Esophagus squamous epithelium (tissue), 4 donors: ENCODE data around the gene PLEKHG4.

Experiments used
- POLR2A ChIP-seq, 4 donors: fragments of 450-650 bp; IDR thresholded peaks; one replicate each; pipeline ENCODE4 v1.6.1; 2017; ENCODE audit warnings: antibody characterized with exemption in 4 of 4, mild to moderate bottlenecking in 4 of 4, moderate library complexity in 3 of 4
- TF ChIP-seq, protein P1 (sequence below), 6 experiments: fragments of 450-650 bp in 4 of 6; fragments of 200-600 bp in 2 of 6; sonication (generic) in 2 of 6; IDR thresholded peaks; one replicate each; pipeline ENCODE4 v1.5.1; 2016 to 2019; ENCODE audit warnings: antibody characterized with exemption in 6 of 6, mild to moderate bottlenecking in 4 of 6, moderate library complexity in 4 of 6

DNA sequence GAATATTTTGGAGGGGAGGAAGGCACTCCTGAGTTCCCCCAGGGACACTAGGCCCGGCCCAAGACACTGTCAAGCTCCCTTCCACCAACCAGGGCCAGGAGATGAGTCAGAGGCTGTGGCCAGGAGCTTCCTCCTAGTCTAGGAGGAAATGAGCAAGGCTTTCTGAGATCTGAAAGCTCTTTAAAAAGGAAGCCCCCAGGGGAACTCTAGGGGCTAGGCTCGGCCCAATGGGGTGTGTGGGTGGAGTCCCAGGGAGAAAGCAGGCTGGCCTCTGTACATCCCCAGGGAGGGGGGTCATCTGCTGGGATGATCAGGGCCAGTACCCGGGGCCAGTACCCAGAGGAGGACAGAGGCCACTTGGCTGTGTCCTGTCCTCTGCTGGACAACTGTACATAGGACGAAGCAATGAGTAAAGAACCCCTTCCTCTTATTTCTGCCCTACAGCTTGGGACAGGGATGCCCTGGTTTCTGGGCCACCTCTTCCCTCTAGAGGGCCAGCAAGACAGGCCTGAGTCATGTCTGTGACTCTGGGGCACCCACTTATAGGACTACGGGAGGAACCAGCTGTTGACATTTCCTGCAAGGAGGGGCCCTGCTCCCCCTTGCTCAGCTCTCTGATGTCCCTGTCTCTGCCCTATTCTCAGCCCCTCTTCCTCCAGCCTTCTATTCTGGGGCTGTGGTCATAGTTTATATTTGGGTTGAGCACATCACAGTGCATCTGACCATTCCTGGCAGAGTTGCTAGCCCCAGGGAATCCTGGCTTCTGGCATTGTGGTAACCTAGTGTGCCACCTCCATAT is 34.7 kb upstream of the PLEKHG4 start:
- TF ChIP-seq, protein P1, sequence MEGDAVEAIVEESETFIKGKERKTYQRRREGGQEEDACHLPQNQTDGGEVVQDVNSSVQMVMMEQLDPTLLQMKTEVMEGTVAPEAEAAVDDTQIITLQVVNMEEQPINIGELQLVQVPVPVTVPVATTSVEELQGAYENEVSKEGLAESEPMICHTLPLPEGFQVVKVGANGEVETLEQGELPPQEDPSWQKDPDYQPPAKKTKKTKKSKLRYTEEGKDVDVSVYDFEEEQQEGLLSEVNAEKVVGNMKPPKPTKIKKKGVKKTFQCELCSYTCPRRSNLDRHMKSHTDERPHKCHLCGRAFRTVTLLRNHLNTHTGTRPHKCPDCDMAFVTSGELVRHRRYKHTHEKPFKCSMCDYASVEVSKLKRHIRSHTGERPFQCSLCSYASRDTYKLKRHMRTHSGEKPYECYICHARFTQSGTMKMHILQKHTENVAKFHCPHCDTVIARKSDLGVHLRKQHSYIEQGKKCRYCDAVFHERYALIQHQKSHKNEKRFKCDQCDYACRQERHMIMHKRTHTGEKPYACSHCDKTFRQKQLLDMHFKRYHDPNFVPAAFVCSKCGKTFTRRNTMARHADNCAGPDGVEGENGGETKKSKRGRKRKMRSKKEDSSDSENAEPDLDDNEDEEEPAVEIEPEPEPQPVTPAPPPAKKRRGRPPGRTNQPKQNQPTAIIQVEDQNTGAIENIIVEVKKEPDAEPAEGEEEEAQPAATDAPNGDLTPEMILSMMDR (IDR thresholded peaks at IDR 0.05) = peak in 1 of 6 experiments; percentile 26
- TF ChIP-seq POLR2A (IDR thresholded peaks at IDR 0.05) = peak in 1 of 4 donors; percentile 12
